GM12878 (cell line): ENCODE measurements around the gene LBHD1. TPM values are rescaled to one million over a fixed set of nuclear protein-coding genes. Genes with fewer than 3 reads are reported as not detected.

Source experiments
- ATAC-seq: fragments of 200-7000 bp; cut with Tn5 transposase; 3 replicates; pipeline ENCODE4 v1.9.1; 2020; ENCODE audit warnings: mild to moderate bottlenecking, moderate library complexity
- BruUV-seq: library from RNA; stranded (reverse); fragments of 400-500 nt; replicated peaks from 2 replicates; lab custom pipeline; 2021; lab: Mats Ljungman, UMichigan
- CTCF ChIA-PET: fragments of 300-600 bp; sonication (Branson Sonifier 250); formaldehyde crosslinking; extraction: SDS; loops from one replicate; lab custom pipeline; 2021; ENCODE audit warnings: inconsistent platforms; lab: Yijun Ruan, JAX
- POLR2A ChIA-PET: fragments of 350-600 bp; formaldehyde crosslinking; extraction: SDS; loops from one replicate; lab custom pipeline; 2021; ENCODE audit warnings: inconsistent platforms; lab: Charles Lee
- RAD21 ChIA-PET: fragments of 300-600 bp; sonication (Branson Sonifier 250); formaldehyde crosslinking; loops from one replicate; lab custom pipeline; 2023; ENCODE audit warnings: antibody characterized with exemption; ENCODE audit not compliant: unreplicated experiment; lab: Charles Lee
- SMC1A ChIA-PET: fragments of 300-600 bp; sonication (Branson Sonifier 250); formaldehyde crosslinking; loops from one replicate; lab custom pipeline; 2023; ENCODE audit not compliant: unreplicated experiment, uncharacterized antibody; lab: Charles Lee
- DNase-seq: peaks from one replicate; pipeline ENCODE4 v3.0.0-alpha.2; 2011; ENCODE audit warnings: low read depth, low spot score
- FAIRE-seq: peaks from 3 replicates; lab custom pipeline; 2011; peaks lifted over from hg19 to GRCh38; lab: Jason Lieb, UNC
- H2AFZ ChIP-seq: 2 replicates; pipeline ENCODE4 v1.6.0; 2011; ENCODE audit warnings: low read depth, low read length, control low read depth; ENCODE audit not compliant: control insufficient read depth
- H3K27ac ChIP-seq: 2 replicates; pipeline ENCODE4 v1.5.1; 2011; ENCODE audit warnings: control low read depth; ENCODE audit not compliant: control insufficient read depth, insufficient read depth
- H3K27me3 ChIP-seq, 2 experiments: replicated peaks in 1 of 2; 2 replicates each; pipeline versions ENCODE4 v1.6.0 to v1.6.1; 2011; ENCODE audit warnings: low read length in 1 of 2; ENCODE audit not compliant: control insufficient read depth in 2 of 2, insufficient read depth in 2 of 2
- H3K36me3 ChIP-seq, 2 experiments: 2 replicates each; pipeline ENCODE4 v1.5.1; 2011; ENCODE audit warnings: low read length in 1 of 2; ENCODE audit not compliant: control insufficient read depth in 2 of 2, insufficient read depth in 2 of 2
- H3K4me1 ChIP-seq: 2 replicates; pipeline ENCODE4 v1.6.1; 2011; ENCODE audit warnings: mild to moderate bottlenecking, low read length, moderate library complexity, mixed read lengths; ENCODE audit not compliant: control insufficient read depth, insufficient read depth
- H3K4me2 ChIP-seq: 2 replicates; pipeline ENCODE4 v1.6.0; 2011; ENCODE audit warnings: control low read depth; ENCODE audit not compliant: control insufficient read depth, insufficient read depth
- H3K4me3 ChIP-seq: fragments of 200-600 bp; sonication (generic); 2 replicates; pipeline ENCODE4 v1.5.1; 2016
- H3K79me2 ChIP-seq: 2 replicates; pipeline ENCODE4 v1.6.0; 2011; ENCODE audit warnings: low read length; ENCODE audit not compliant: control insufficient read depth, insufficient read depth
- H3K9ac ChIP-seq: 2 replicates; pipeline ENCODE4 v1.8.0; 2011; ENCODE audit warnings: low read length, control low read depth, mixed read lengths; ENCODE audit not compliant: control insufficient read depth, insufficient read depth
- H3K9me3 ChIP-seq: replicated peaks from 3 replicates; pipeline ENCODE4 v1.5.1; 2011; ENCODE audit warnings: mild to moderate bottlenecking, low read length; ENCODE audit not compliant: control insufficient read depth, insufficient read depth
- H4K20me1 ChIP-seq: 2 replicates; pipeline ENCODE4 v1.6.0; 2011; ENCODE audit not compliant: control insufficient read depth, insufficient read depth
- BCL3 ChIP-seq: IDR thresholded peaks from 2 replicates; pipeline ENCODE4 v1.6.1; 2011; ENCODE audit warnings: borderline replicate concordance, low read depth, mild to moderate bottlenecking, moderate library complexity, low read length; ENCODE audit not compliant: insufficient read depth, poor library complexity, severe bottlenecking
- BRCA1 ChIP-seq: IDR thresholded peaks from 2 replicates; pipeline ENCODE4 v1.6.1; 2011; ENCODE audit warnings: low read depth, low read length, improper control_type of control experiment
- CBX3 ChIP-seq: fragments of 200-600 bp; sonication (generic); IDR thresholded peaks from 2 replicates; pipeline ENCODE4 v1.6.1; 2016; ENCODE audit warnings: low read depth, borderline replicate concordance
- CHD1 ChIP-seq: IDR thresholded peaks from 2 replicates; pipeline ENCODE4 v1.6.1; 2012; ENCODE audit warnings: low read depth, low read length, improper control_type of control experiment
- CHD4 ChIP-seq: fragments of 200-600 bp; sonication (generic); IDR thresholded peaks from 2 replicates; pipeline ENCODE4 v1.6.1; 2016; ENCODE audit warnings: mild to moderate bottlenecking
- DPF2 ChIP-seq: fragments of 450-650 bp; IDR thresholded peaks from 2 replicates; pipeline ENCODE4 v1.6.1; 2017; ENCODE audit warnings: mild to moderate bottlenecking
- EP300 ChIP-seq, 2 experiments: fragments of 150-350 bp in 1 of 2; IDR thresholded peaks; 2 replicates each; pipeline ENCODE4 v1.6.1; 2011 to 2012; ENCODE audit warnings: low read depth in 2 of 2, low read length in 2 of 2, borderline replicate concordance in 1 of 2, improper control_type of control experiment in 1 of 2, inconsistent platforms in 1 of 2; ENCODE audit not compliant: control insufficient read depth in 1 of 2
- KLF5 ChIP-seq: fragments of 450-650 bp; IDR thresholded peaks from 2 replicates; pipeline ENCODE4 v1.6.1; 2014; ENCODE audit warnings: mild to moderate bottlenecking; ENCODE audit not compliant: partially characterized antibody
- MXI1 ChIP-seq: fragments of 150-350 bp; IDR thresholded peaks from 2 replicates; pipeline ENCODE4 v1.6.1; 2011; ENCODE audit warnings: low read depth, mild to moderate bottlenecking, inconsistent platforms, low read length, improper control_type of control experiment
- NFXL1 ChIP-seq: fragments of 450-650 bp; IDR thresholded peaks from 2 replicates; pipeline ENCODE4 v1.6.1; 2017; ENCODE audit warnings: antibody characterized with exemption, mild to moderate bottlenecking, borderline replicate concordance
- NKRF ChIP-seq: fragments of 450-650 bp; conservative IDR thresholded peaks from 2 replicates; pipeline ENCODE4 v1.6.1; 2017; ENCODE audit warnings: mild to moderate bottlenecking, moderate library complexity
- NR2C1 ChIP-seq: fragments of 450-650 bp; IDR thresholded peaks from 2 replicates; pipeline ENCODE4 v1.6.1; 2017; ENCODE audit warnings: antibody characterized with exemption, mild to moderate bottlenecking, moderate library complexity
- POLR2AphosphoS5 ChIP-seq: IDR thresholded peaks from 2 replicates; pipeline ENCODE4 v1.6.1; 2011; ENCODE audit warnings: mild to moderate bottlenecking, low read length, inconsistent platforms
- RUNX3 ChIP-seq: IDR thresholded peaks from 2 replicates; pipeline ENCODE4 v1.6.1; 2012; ENCODE audit warnings: low read length, inconsistent platforms
- SREBF2 ChIP-seq: IDR thresholded peaks from 2 replicates; pipeline ENCODE4 v1.6.1; 2012; ENCODE audit warnings: mild to moderate bottlenecking, low read length
- TARDBP ChIP-seq: IDR thresholded peaks from 2 replicates; pipeline ENCODE4 v1.6.1; 2016; ENCODE audit warnings: borderline replicate concordance
- TCF12 ChIP-seq: IDR thresholded peaks from 2 replicates; pipeline ENCODE4 v1.6.1; 2011; ENCODE audit warnings: low read depth, mild to moderate bottlenecking, low read length
- WGBS: methylation state at CpG from one replicate; pipeline ENCODE4 v1.1.6; 2016; ENCODE audit warnings: low lambda C conversion rate; ENCODE audit not compliant: insufficient replicate concordance, insufficient coverage; ENCODE audit errors: missing lambda C conversion rate; 5-methylcytosine and 5-hydroxymethylcytosine counted together
- in situ Hi-C: fragments of 300-500 bp; cut with MboI; formaldehyde crosslinking; loops from 9 replicates; pipeline ENCODE4 v1.14.3; 2018; ENCODE audit warnings: mixed read lengths
- intact Hi-C: fragments of 100-400 bp; cut with micrococcal nuclease; formaldehyde crosslinking; loops from one replicate; pipeline ENCODE4 v1.14.2; 2022; ENCODE audit not compliant: unreplicated experiment
- polyA plus RNA-seq, 11 experiments: library from polyadenylated mRNA; depleted of rRNA in 4 of 11; unstranded in 6 of 11; stranded (reverse) in 5 of 11; fragments of >200 nt; fragmentation: Nextera tagmentation in 4 of 11; fragmentation: Illumina TruSeq in 1 of 11; extraction: Ambion mirVana in 4 of 11; extraction: Trizol in 1 of 11; gene quantifications; 1 replicate in 1 of 11; 2 replicates in 10 of 11; pipeline versions ENCODE4 v1.2.1 to v1.2.3, GENCODE V29; 2011 to 2016; ENCODE audit warnings: inconsistent platforms in 2 of 11, missing spikeins in 2 of 11, low read depth in 1 of 11
- total RNA-seq, 4 experiments: library from RNA; depleted of rRNA in 3 of 4; stranded (reverse); fragments of >200 nt in 3 of 4; fragmentation: Illumina TruSeq in 1 of 4; extraction: Trizol in 1 of 4; gene quantifications; 2 replicates each; pipeline versions ENCODE4 v1.2.1 to v1.2.3, GENCODE V29; 2013 to 2021
- TF ChIP-seq, protein P1 (sequence below): IDR thresholded peaks from 2 replicates; pipeline ENCODE4 v1.6.1; 2012; ENCODE audit warnings: low read depth, low read length, improper control_type of control experiment

LBHD1 gene
- total and polyA plus RNA-seq, 10 of the 15 experiments (the other 5 are each of a cell fraction or from before 2014, with no cell fraction given): 0.79 to 12.0 (median 7.6) TPM

DNA sequence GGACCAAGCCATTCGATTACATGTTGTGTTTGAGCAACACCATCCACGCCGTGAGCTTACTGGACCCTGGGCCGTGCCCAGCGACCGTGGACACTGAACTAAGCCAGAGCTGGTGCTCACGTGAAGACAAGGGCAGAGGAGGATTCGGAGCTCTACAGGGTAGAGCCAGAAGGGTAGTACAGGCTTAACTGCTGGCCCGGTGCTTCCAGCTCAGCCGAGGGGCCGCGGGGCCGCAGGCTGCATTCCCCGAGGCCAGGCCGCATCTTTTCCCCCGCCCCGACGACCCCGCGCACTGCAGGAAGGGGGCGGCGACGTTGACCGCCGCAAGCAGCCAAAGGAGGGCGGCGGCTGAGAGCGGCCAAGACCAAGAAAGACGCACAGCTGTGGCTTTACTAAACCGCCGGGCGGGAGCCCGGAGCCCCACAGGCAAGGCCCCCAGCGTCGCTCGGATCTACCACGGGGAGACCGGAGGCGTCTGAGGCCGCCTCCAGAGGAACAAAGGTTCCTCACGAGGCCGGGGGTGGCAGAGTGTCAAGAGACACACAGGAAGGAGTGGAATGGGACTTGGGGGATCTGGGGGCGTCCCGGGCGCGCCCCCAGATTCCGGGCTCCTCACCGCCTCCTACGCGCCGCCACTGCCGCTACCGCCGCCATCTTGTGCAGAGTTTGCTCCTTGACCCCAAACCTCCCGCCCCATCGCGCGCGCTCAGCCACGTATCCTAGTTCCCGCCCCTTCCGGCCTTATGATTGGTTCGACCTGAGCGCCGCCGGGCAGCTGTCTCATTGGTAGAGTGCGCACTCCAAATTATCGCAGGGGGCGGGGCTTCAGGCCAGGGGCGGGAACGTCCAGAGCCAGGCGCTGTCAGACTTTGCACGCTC lies 25.9 kb downstream of the LBHD1 start, which contains the start of gene GANAB:
TSS of gene GANAB (minus strand) at position 668 of the 879 bp plus-strand sequence. CDS start at position 654, 14 bp downstream.
- POLR2A ChIA-PET: interaction anchor here (0.5 to 14.6 kb wide), 12 partner anchors 10 to 210 kb away, joined by 3 to 295 read pairs (median 6); partner anchors contain the start of genes B3GAT3, C11orf98, CSKMT and HNRNPUL2
- peak; percentile 74 for FAIRE-seq
- intact Hi-C loops: loop anchor here (2.0 kb wide), 1 partner anchor 23 kb away; no protein-coding TSS in a partner anchor
- TF ChIP-seq, protein P1, sequence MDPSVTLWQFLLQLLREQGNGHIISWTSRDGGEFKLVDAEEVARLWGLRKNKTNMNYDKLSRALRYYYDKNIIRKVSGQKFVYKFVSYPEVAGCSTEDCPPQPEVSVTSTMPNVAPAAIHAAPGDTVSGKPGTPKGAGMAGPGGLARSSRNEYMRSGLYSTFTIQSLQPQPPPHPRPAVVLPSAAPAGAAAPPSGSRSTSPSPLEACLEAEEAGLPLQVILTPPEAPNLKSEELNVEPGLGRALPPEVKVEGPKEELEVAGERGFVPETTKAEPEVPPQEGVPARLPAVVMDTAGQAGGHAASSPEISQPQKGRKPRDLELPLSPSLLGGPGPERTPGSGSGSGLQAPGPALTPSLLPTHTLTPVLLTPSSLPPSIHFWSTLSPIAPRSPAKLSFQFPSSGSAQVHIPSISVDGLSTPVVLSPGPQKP: 0 out of 2 replicates have a peak, but pooled peaks have one; percentile 43
- TF ChIP-seq TCF12 (no peak), BRCA1 (no peak), CHD4 (no peak), MXI1 (0 out of 2 replicates have a peak, but pooled peaks have one; percentile 11), NKRF (peak; percentile 73), NFXL1 (no peak), SREBF2 (no peak), RUNX3 (peak; percentile 64), BCL3 (peak; percentile 86), POLR2AphosphoS5 (peak; percentile 92), CHD1 (0 out of 2 replicates have a peak, but pooled peaks have one; percentile 51), CBX3 (no peak), EP300 (IDR thresholded peaks at IDR 0.05; ENCODE audit: borderline replicate concordance in 1 of 2, control insufficient read depth in 1 of 2, low read depth in 2 of 2, low read length in 2 of 2) (no peak), KLF5 (peak; percentile 72), TARDBP (no peak), NR2C1 (peak; percentile 95), DPF2 (peak; percentile 71)

More for the DNA sequence above, 25.9 kb downstream of the LBHD1 start, which contains the start of gene GANAB:
- Histone ChIP-seq H3K9ac (peak within 1 kb of the TSS; percentile 98), H3K27me3 (no peaks in the 10 kb centered on the region), H3K79me2 (peaks cover 37% of the 10 kb centered on the region), H2AFZ (peak within 1 kb of the TSS; percentile 67), H3K27ac (peak within 1 kb of the TSS; percentile 93), H3K4me1 (peaks cover 4% of the 10 kb centered on the region; the same call in 1 of the 2 replicates), H4K20me1 (no peaks in the 10 kb centered on the region; the same call in 1 of the 2 replicates), H3K4me3 (peak within 1 kb of the TSS; percentile 98), H3K4me2 (peak within 1 kb of the TSS; percentile 93), H3K36me3 (peaks cover 10 to 13% of the 10 kb centered on the region in 2 experiments; a peak in 3 of 4 replicates), H3K9me3 (no peaks in the 10 kb centered on the region)
- ChIA-PET RAD21 (interaction anchor here (0.6 to 1.6 kb wide), 6 partner anchors 19 to 222 kb away, joined by 3 to 9 read pairs (median 3); partner anchors contain the start of genes B3GAT3, C11orf98, CSKMT and LBHD1), SMC1A (interaction anchor here (1.2 to 3.1 kb wide), 4 partner anchors 9 to 81 kb away, joined by 3 to 9 read pairs (median 4); partner anchors contain the start of genes C11orf98, CSKMT, HNRNPUL2 and TTC9C), CTCF (interaction anchor here (0.8 to 1.6 kb wide), 4 partner anchors 19 to 55 kb away, joined by 3 to 7 read pairs (median 4); partner anchors contain the start of genes C11orf98, CSKMT and TUT1)
- in situ Hi-C loops: no loop called here
- under 1% methylated on average over 71 of the region's 73 CpGs for WGBS
- ATAC-seq (peak; percentile 99), DNase-seq (peak; percentile 82)
- TSS peak; percentile 75 for BruUV-seq
